GM19455 (cell line): ENCODE data around the gene ZNFX1.
A peak's percentile ranks its signal among the peaks of the same experiment; 100 is the strongest.
"Not testable (repeated sequence)": the region's sequence is repeated elsewhere in the genome, so short reads cannot be mapped to it uniquely, and the experiment has no call there.

Experiments
- ATAC-seq: cut with Tn5 transposase; IDR thresholded peaks from one replicate; pipeline ENCODE4 v1.9.1; 2021; ENCODE audit not compliant: unreplicated experiment

ZNFX1 gene

GRCh38 chr20:49252556-49253350, 25.1 kb downstream of the ZNFX1 start:
- no peak for ATAC-seq

GRCh38 chr20:49248879-49249665, 28.8 kb downstream of the ZNFX1 start:
- ATAC-seq = no peak

GRCh38 chr20:49248301-49248700, 29.6 kb downstream of the ZNFX1 start:
- ATAC-seq = no peak

- ATAC-seq = no peak
Measured at GRCh38 chr20:49247792-49248191, 30.1 kb downstream of the ZNFX1 start.

GRCh38 chr20:49247169-49247723, 30.6 kb downstream of the ZNFX1 start:
- no peak for ATAC-seq

- no peak for ATAC-seq
Measured at GRCh38 chr20:49245921-49246740, 31.7 kb downstream of the ZNFX1 start.

- no peak for ATAC-seq
Measured at GRCh38 chr20:49237531-49237930, 40.3 kb downstream of the ZNFX1 start.

GRCh38 chr20:49236301-49236700, 41.6 kb downstream of the ZNFX1 start:
- no peak for ATAC-seq

- ATAC-seq = no peak
Measured at GRCh38 chr20:49234831-49235230, 43.0 kb downstream of the ZNFX1 start.

GRCh38 chr20:49233226-49233625, 44.6 kb downstream of the ZNFX1 start:
- ATAC-seq = no peak

- no peak for ATAC-seq
Measured at GRCh38 chr20:49231471-49231870, 46.4 kb downstream of the ZNFX1 start.

- ATAC-seq = no peak
Measured at GRCh38 chr20:49230561-49231133, 47.2 kb downstream of the ZNFX1 start.

GRCh38 chr20:49230021-49230420, 47.8 kb downstream of the ZNFX1 start:
- no peak for ATAC-seq

- no peak for ATAC-seq
Measured at GRCh38 chr20:49229381-49229780, 48.5 kb downstream of the ZNFX1 start.

- no peak for ATAC-seq
Measured at GRCh38 chr20:49228676-49229075, 49.2 kb downstream of the ZNFX1 start.

- no peak for ATAC-seq
Measured at GRCh38 chr20:49225896-49226295, 52.0 kb downstream of the ZNFX1 start.

GRCh38 chr20:49219924-49220831, 57.7 kb downstream of the ZNFX1 start:
- ATAC-seq = no peak

GRCh38 chr20:49219091-49219923, 58.5 kb downstream of the ZNFX1 start, which contains the start of gene DDX27:
Gene DDX27 (plus strand): TSS chr20:49219416. CDS start chr20:49219449, 33 bp downstream.
- ATAC-seq = peak; percentile 93

GRCh38 chr20:49218739-49219090, 59.1 kb downstream of the ZNFX1 start:
- not testable (repeated sequence) for ATAC-seq
